ENCODE data around the gene BARX1. TPM values are rescaled to one million over a fixed set of nuclear protein-coding genes. Genes with fewer than 3 reads are reported as not detected.

The BARX1 gene
- total RNA-seq, 1 experiment from 2014 or later, result 8.9 TPM

- TF ChIP-seq FOXJ3 (CRISPR knock-in tag; IDR thresholded peaks at IDR 0.05; ENCODE audit: borderline replicate concordance), result no peak
- TF ChIP-seq ZNF232 (CRISPR knock-in tag; IDR thresholded peaks at IDR 0.05), result no peak
- TF ChIP-seq ZMAT4 (CRISPR knock-in tag; IDR thresholded peaks at IDR 0.05), result no peak
Measured at GRCh38 chr9:93944011-93944410, 11.1 kb downstream of the BARX1 start (continued).

- no peaks in the 10 kb centered on the region for H3K36me3 Mint-ChIP-seq
- ChIA-PET POLR2A (no interaction called here), CTCF (interaction anchor here (1.5 to 12.9 kb wide), 5 partner anchors 19 to 128 kb away, joined by 3 to 157 read pairs (median 26); no protein-coding TSS in a partner anchor)
- H3K27me3 Mint-ChIP-seq (ENCODE audit: low read depth), result peaks cover 74% of the 10 kb centered on the region
- TF ChIP-seq NR3C1 (CRISPR knock-in tag; conservative IDR thresholded peaks at IDR 0.05; ENCODE audit: low read depth) (no peak), ZNF263 (CRISPR knock-in tag; IDR thresholded peaks at IDR 0.05; ENCODE audit: low read depth) (no peak), NR1H2 (CRISPR knock-in tag; IDR thresholded peaks at IDR 0.05) (no peak), ATF1 (CRISPR knock-in tag; IDR thresholded peaks at IDR 0.05) (no peak), SP1 (CRISPR knock-in tag; conservative IDR thresholded peaks at IDR 0.05) (no peak), ZNF317 (CRISPR knock-in tag; IDR thresholded peaks at IDR 0.05; ENCODE audit: borderline replicate concordance, low read depth) (no peak)
- H3K4me1 Mint-ChIP-seq, result peaks cover 32% of the 10 kb centered on the region
- ATAC-seq, result no peak
- H3K9me3 Mint-ChIP-seq, result 0 out of 2 replicates have a peak, but pooled peaks cover 3% of the 10 kb centered on the region
- H3K27ac Mint-ChIP-seq, result no peak overlapping the region
- DNase-seq (ENCODE audit: low spot score), result no peak
- no peak overlapping the region for H3K4me3 Mint-ChIP-seq
Measured at GRCh38 chr9:93942161-93942560, 13.0 kb downstream of the BARX1 start.

- H3K9me3 Mint-ChIP-seq, result 0 out of 2 replicates have a peak, but pooled peaks cover 3% of the 10 kb centered on the region
- no peaks in the 10 kb centered on the region for H3K36me3 Mint-ChIP-seq
- H3K27ac Mint-ChIP-seq, result no peak overlapping the region
- no peak for ATAC-seq
- POLR2A ChIA-PET, result no interaction called here
- CTCF ChIA-PET, result no interaction called here
- H3K4me3 Mint-ChIP-seq, result no peak overlapping the region
- peaks cover 26% of the 10 kb centered on the region for H3K4me1 Mint-ChIP-seq
- peaks cover 67% of the 10 kb centered on the region for H3K27me3 Mint-ChIP-seq (ENCODE audit: low read depth)
- TF ChIP-seq GRHL2 (CRISPR knock-in tag; IDR thresholded peaks at IDR 0.05; ENCODE audit: insufficient replicate concordance, severe bottlenecking) (no peak), ELF4 (CRISPR knock-in tag; IDR thresholded peaks at IDR 0.05; ENCODE audit: low read depth) (no peak), ZNF138 (CRISPR knock-in tag; conservative IDR thresholded peaks at IDR 0.05) (no peak), ZNF263 (CRISPR knock-in tag; IDR thresholded peaks at IDR 0.05; ENCODE audit: low read depth) (no peak), IRF1 (CRISPR knock-in tag; IDR thresholded peaks at IDR 0.05) (no peak), ATF1 (CRISPR knock-in tag; IDR thresholded peaks at IDR 0.05) (no peak), NFYB (CRISPR knock-in tag; conservative IDR thresholded peaks at IDR 0.05; ENCODE audit: low read depth) (no peak), PREB (CRISPR knock-in tag; IDR thresholded peaks at IDR 0.05; ENCODE audit: borderline replicate concordance) (no peak), NR1H2 (CRISPR knock-in tag; IDR thresholded peaks at IDR 0.05) (no peak), ZNF423 (CRISPR knock-in tag; IDR thresholded peaks at IDR 0.05) (no peak), TEAD4 (CRISPR knock-in tag; IDR thresholded peaks at IDR 0.05) (no peak), IRF2 (CRISPR knock-in tag; IDR thresholded peaks at IDR 0.05; ENCODE audit: borderline replicate concordance, low read depth) (no peak), ZNF671 (CRISPR knock-in tag; IDR thresholded peaks at IDR 0.05) (no peak), NFATC4 (CRISPR knock-in tag; IDR thresholded peaks at IDR 0.05) (no peak), SP1 (CRISPR knock-in tag; conservative IDR thresholded peaks at IDR 0.05) (no peak), ESRRA (CRISPR knock-in tag; IDR thresholded peaks at IDR 0.05; ENCODE audit: borderline replicate concordance) (no peak), ZBTB21 (CRISPR knock-in tag; IDR thresholded peaks at IDR 0.05; ENCODE audit: borderline replicate concordance) (no peak), ZNF425 (CRISPR knock-in tag; conservative IDR thresholded peaks at IDR 0.05) (no peak), CREM (CRISPR knock-in tag; IDR thresholded peaks at IDR 0.05) (no peak)
- no peak for DNase-seq (ENCODE audit: low spot score)
Measured at GRCh38 chr9:93941493-93941892, 13.7 kb downstream of the BARX1 start.

Data from WTC11 (cell line).